ENCODE measurements around the gene GABRP. TPM values are rescaled to one million over a fixed set of nuclear protein-coding genes. Genes with fewer than 3 reads are reported as not detected.

Gene GABRP
- polyA plus RNA-seq, 1 donor from 2014 or later, result not detected

- H3K9ac ChIP-seq (ENCODE audit: low read length), result no peak overlapping the region
Measured at GRCh38 chr5:170863646-170864045, 80.1 kb downstream of the GABRP start.

More at GRCh38 chr5:170863646-170864045, 80.1 kb downstream of the GABRP start:
- Histone ChIP-seq H3K4me2 (ENCODE audit: low read length) (peak overlapping the region; percentile 25), H3K27me3 (ENCODE audit: insufficient read depth, low read depth, low read length) (no peaks in the 10 kb centered on the region), H3K4me3 (ENCODE audit: low read length) (peak overlapping the region; percentile 88), H3K79me2 (replicated peaks; ENCODE audit: insufficient read depth, low read length) (peaks cover 10% of the 10 kb centered on the region), H3K9me2 (ENCODE audit: insufficient read depth, low read length) (no peaks in the 10 kb centered on the region), H3K9me3 (ENCODE audit: low read length) (no peaks in the 10 kb centered on the region), H3K27ac (ENCODE audit: low read length) (no peak overlapping the region), H4K20me1 (ENCODE audit: insufficient read depth) (no peaks in the 10 kb centered on the region), H3K36me3 (ENCODE audit: insufficient read depth, low read length) (no peaks in the 10 kb centered on the region), H2AFZ (ENCODE audit: low read depth, low read length) (no peak overlapping the region), H3F3A (ENCODE audit: insufficient read depth, low read length, poor library complexity, severe bottlenecking) (peaks cover 3% of the 10 kb centered on the region)
- TF ChIP-seq POLR2AphosphoS5 (IDR thresholded peaks at IDR 0.05), result no peak
- no peak for TF ChIP-seq TAF1 (IDR thresholded peaks at IDR 0.05; ENCODE audit: low read depth)
- TF ChIP-seq EZH2 (IDR thresholded peaks at IDR 0.05; ENCODE audit: borderline replicate concordance, insufficient read depth, low read length, poor library complexity, severe bottlenecking), result no peak
- TF ChIP-seq SMC3 (conservative IDR thresholded peaks at IDR 0.05; ENCODE audit: poor library complexity), result no peak
- no peak for TF ChIP-seq MXI1 (conservative IDR thresholded peaks at IDR 0.05; ENCODE audit: poor library complexity, severe bottlenecking)
- TF ChIP-seq, protein P1, sequence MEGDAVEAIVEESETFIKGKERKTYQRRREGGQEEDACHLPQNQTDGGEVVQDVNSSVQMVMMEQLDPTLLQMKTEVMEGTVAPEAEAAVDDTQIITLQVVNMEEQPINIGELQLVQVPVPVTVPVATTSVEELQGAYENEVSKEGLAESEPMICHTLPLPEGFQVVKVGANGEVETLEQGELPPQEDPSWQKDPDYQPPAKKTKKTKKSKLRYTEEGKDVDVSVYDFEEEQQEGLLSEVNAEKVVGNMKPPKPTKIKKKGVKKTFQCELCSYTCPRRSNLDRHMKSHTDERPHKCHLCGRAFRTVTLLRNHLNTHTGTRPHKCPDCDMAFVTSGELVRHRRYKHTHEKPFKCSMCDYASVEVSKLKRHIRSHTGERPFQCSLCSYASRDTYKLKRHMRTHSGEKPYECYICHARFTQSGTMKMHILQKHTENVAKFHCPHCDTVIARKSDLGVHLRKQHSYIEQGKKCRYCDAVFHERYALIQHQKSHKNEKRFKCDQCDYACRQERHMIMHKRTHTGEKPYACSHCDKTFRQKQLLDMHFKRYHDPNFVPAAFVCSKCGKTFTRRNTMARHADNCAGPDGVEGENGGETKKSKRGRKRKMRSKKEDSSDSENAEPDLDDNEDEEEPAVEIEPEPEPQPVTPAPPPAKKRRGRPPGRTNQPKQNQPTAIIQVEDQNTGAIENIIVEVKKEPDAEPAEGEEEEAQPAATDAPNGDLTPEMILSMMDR (IDR thresholded peaks at IDR 0.05; ENCODE audit: poor library complexity, severe bottlenecking), result no peak
- no peak for TF ChIP-seq RAD21 (conservative IDR thresholded peaks at IDR 0.05)
- no peak for TF ChIP-seq REST (IDR thresholded peaks at IDR 0.05; ENCODE audit: borderline replicate concordance)
- TF ChIP-seq EP300 (conservative IDR thresholded peaks at IDR 0.05; ENCODE audit: poor library complexity, severe bottlenecking), result no peak

Other genes starting within 250 kb of the GABRP start
- 25.5 and 35.6 TPM in 2 replicates for gene RANBP17, start 78.3 kb downstream of the GABRP start, polyA plus RNA-seq

Data from neural cell (in vitro differentiated cells).